AG04449 (cell line): ENCODE measurements around the gene SUN3.

ENCODE experiments used
- CTCF ChIA-PET: fragments of 350-600 bp; formaldehyde crosslinking; extraction: SDS; loops from one replicate; lab custom pipeline; 2021; ENCODE audit warnings: antibody characterized with exemption; lab: Yijun Ruan, JAX
- POLR2A ChIA-PET: fragments of 400-600, 350-600 bp; formaldehyde crosslinking; extraction: SDS; loops from one replicate; lab custom pipeline; 2020; ENCODE audit warnings: antibody characterized with exemption, inconsistent platforms; lab: Yijun Ruan, JAX
- DNase-seq: peaks from one replicate; pipeline ENCODE4 v3.0.0-alpha.2; 2010; ENCODE audit warnings: low read depth, low spot score
- H3K4me3 ChIP-seq: 2 replicates; pipeline ENCODE4 v1.5.1; 2011; ENCODE audit warnings: low read depth, mild to moderate bottlenecking, control low read depth, low read length
- TF ChIP-seq, protein P1 (sequence below): IDR thresholded peaks from one replicate; pipeline ENCODE4 v1.5.1; 2011; ENCODE audit warnings: mild to moderate bottlenecking, moderate library complexity, low read length, control low read depth, inconsistent platforms; ENCODE audit not compliant: insufficient read depth; ENCODE audit errors: missing control alignments

SUN3 gene

DNA sequence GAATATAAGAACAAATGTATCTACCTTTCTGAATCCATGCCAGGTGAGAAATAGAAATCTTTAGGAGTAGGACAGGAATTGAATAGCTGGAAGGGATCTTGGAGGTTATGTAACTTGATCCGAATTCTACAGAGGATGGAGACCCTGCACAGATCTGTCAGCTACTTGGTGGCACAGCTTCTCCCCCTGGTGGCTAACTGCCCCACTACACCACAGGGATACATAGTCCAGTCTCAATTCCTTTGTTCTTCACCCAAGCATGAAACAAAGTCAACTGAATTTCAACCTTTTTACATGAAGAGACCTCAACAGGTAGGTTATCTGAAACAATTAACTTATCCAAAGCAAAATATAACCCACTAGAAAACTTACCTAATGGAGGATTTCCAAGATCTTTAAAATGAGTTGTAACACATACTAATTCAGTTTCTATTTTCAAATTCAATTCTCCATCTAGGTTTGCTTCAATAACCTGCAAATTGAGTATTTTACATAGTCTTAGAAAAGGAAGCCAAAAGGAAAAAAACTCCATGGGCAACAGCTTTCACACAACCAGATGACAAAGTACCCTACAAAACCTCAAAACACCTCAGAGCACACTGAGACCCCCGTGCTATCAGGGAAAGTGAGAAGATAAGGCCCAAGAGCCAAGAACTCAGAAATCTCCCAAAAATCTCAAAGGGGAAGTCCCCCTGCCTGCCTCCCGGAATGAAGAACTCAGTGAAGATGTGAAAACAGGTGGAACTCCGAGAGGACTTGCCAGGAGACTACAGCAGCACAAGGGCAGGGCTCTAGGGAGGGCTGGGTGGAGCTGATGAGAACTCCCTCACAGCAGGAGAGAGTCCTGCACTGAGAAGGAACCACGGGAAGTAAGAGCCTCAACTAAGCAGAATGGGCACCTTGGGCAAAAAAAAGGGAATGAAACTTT is 59.8 kb downstream of the SUN3 start:
- no peak for DNase-seq
- CTCF ChIA-PET, result interaction anchor here (0.6 to 16.1 kb wide), 29 partner anchors 8 to 703 kb away, joined by 3 to 286 read pairs (median 4); partner anchors contain the start of genes HUS1 and PKD1L1
- TF ChIP-seq, protein P1, sequence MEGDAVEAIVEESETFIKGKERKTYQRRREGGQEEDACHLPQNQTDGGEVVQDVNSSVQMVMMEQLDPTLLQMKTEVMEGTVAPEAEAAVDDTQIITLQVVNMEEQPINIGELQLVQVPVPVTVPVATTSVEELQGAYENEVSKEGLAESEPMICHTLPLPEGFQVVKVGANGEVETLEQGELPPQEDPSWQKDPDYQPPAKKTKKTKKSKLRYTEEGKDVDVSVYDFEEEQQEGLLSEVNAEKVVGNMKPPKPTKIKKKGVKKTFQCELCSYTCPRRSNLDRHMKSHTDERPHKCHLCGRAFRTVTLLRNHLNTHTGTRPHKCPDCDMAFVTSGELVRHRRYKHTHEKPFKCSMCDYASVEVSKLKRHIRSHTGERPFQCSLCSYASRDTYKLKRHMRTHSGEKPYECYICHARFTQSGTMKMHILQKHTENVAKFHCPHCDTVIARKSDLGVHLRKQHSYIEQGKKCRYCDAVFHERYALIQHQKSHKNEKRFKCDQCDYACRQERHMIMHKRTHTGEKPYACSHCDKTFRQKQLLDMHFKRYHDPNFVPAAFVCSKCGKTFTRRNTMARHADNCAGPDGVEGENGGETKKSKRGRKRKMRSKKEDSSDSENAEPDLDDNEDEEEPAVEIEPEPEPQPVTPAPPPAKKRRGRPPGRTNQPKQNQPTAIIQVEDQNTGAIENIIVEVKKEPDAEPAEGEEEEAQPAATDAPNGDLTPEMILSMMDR, result peak; percentile 90
- H3K4me3 ChIP-seq, result no peak overlapping the region
- POLR2A ChIA-PET, result interaction anchor here (0.6 kb wide), 1 partner anchor 11 kb away, joined by 5 read pairs; no protein-coding TSS in a partner anchor

DNA sequence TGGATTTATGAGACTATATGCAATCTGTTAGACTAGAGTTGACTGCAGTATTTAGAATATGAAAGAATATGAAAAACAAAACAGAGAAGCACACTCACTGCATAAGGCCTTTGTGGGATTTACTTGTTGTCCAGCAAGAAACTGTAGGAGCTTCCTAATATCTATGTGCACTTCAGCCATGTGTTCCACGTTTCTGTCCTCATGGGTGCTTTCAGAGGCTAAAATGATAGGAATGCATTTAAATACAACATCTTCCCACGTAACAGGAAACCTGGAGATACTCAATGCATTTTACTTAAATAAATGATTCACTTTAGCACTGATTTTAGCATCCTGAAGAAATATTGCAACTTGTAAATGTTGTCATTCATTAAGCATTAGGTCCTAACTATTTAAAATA is 61.2 kb downstream of the SUN3 start:
- POLR2A ChIA-PET, result no interaction called here
- H3K4me3 ChIP-seq, result no peak overlapping the region

DNA sequence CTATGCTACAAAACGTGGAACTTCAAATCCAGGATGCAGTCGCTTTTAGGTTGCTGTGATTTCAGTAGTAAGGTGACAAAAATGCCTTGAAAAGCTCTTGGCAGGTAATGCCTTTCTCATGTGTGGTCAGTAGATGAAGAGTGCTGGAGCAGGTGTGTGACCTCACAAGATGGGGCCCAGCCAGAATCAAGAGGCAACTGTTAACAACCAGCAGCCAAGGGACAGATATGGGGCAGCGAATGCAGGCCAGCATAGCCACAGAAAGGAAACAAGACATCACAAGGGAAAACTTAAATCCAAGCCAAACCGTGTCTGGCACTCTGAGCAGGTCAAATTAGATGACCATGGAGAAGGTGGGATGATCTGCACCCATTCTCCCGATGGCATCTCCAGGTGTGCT is 61.8 kb downstream of the SUN3 start:
- POLR2A ChIA-PET, result no interaction called here

More for the DNA sequence above, 61.2 kb downstream of the SUN3 start:
- TF ChIP-seq, protein P1, result no peak
- DNase-seq, result no peak
- CTCF ChIA-PET, result interaction anchor here (0.8 to 16.1 kb wide), 7 partner anchors 11 to 701 kb away, joined by 3 to 286 read pairs (median 9); partner anchors contain the start of gene PKD1L1

DNA sequence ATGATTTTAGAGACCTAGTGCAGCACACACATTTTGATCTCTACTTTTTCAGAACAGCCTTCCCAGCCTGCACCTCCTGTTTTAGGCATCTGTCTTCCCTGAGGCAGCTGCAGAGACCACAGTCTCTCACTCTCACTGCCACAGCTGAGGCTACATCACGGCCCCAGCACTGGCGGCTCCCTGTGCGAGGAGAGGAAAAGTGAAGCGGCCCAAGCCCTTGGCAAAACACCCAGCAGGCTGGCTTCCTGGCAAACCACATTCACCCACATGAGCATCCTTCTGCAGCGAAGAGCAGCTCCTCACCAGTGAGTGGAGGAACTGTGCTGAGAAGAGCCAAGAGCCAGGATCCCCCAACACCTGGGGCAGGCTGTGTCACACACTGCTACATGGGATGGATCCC is 63.5 kb downstream of the SUN3 start:
- H3K4me3 ChIP-seq, result no peak overlapping the region
- no peak for DNase-seq
- TF ChIP-seq, protein P1, result no peak
- ChIA-PET POLR2A (no interaction called here), CTCF (interaction anchor here (1.0 to 16.1 kb wide), 5 partner anchors 9 to 699 kb away, joined by 3 to 286 read pairs (median 9); partner anchors contain the start of gene PKD1L1)

More for the DNA sequence above, 61.8 kb downstream of the SUN3 start:
- DNase-seq, result no peak
- CTCF ChIA-PET, result interaction anchor here (0.8 to 16.1 kb wide), 7 partner anchors 11 to 701 kb away, joined by 3 to 286 read pairs (median 9); partner anchors contain the start of gene PKD1L1
- TF ChIP-seq, protein P1, result no peak
- no peak overlapping the region for H3K4me3 ChIP-seq

DNA sequence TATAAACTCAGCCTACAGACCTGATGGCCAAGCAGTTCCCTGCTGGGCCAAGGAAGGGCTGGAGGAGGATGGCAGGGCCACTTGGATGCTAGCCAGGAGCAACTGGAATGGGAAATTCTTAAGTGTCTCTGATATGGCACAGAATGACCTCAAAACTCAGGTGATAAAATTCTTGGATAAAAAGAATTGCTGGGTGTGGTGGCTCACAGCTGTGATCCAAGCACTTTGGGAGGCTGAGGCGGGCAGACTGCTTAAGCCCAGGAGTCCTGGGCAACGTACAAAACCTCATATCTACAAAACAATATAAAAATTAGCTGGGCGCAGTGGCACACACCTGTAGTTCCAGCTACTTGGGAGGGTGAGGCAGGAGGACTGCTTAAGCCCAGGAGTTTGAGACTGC is 66.6 kb downstream of the SUN3 start:
- TF ChIP-seq, protein P1, result no peak
- no peak overlapping the region for H3K4me3 ChIP-seq
- ChIA-PET CTCF (interaction anchor here (0.9 to 16.1 kb wide), 3 partner anchors 13 to 21 kb away, joined by 3 to 286 read pairs (median 3); partner anchors contain the start of gene PKD1L1), POLR2A (no interaction called here)
- DNase-seq, result no peak

DNA sequence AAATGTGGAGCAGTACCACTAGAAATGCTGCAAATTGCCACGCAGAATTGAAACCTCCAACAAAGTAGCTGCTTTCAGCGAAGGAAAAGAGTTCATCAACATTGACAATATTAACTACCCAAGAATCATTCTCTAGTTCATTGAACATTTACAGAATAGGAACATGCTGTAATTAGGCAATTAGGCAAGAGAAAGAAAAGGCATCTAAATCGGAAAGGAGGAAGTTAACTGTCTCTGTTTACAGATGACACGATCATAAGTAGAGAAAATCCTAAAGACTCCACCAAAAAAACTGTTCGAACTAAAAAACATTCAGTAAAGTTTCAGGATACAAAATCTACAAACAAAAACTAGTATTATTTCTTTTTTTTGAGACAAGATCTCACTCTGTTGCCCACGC is 71.8 kb downstream of the SUN3 start:
- ChIA-PET POLR2A (no interaction called here), CTCF (interaction anchor here (0.9 to 3.7 kb wide), 5 partner anchors 9 to 153 kb away, joined by 4 to 34 read pairs (median 6); partner anchors contain the start of gene PKD1L1)
- TF ChIP-seq, protein P1, result no peak
- no peak overlapping the region for H3K4me3 ChIP-seq
- no peak for DNase-seq
